IMR-90 (cell line): ENCODE measurements around the gene U2SURP. TPM values are rescaled to one million over a fixed set of nuclear protein-coding genes. Genes with fewer than 3 reads are reported as not detected.

Experiments used
- ATAC-seq: fragments of 200-7000 bp; cut with Tn5 transposase; 2 replicates; pipeline ENCODE4 v1.9.1; 2020; ENCODE audit warnings: low read depth, mild to moderate bottlenecking, moderate library complexity
- BruUV-seq: library from RNA; stranded (reverse); fragments of 400-500 nt; replicated peaks from 2 replicates; lab custom pipeline; 2021; lab: Mats Ljungman, UMichigan
- CTCF ChIA-PET: fragments of 300-600 bp; formaldehyde crosslinking; extraction: SDS; loops from one replicate; lab custom pipeline; 2021; ENCODE audit warnings: antibody characterized with exemption; lab: Yijun Ruan, JAX
- POLR2A ChIA-PET: fragments of 300-600 bp; sonication (Branson Sonifier 250); formaldehyde crosslinking; loops from one replicate; lab custom pipeline; 2022; ENCODE audit warnings: antibody characterized with exemption; ENCODE audit not compliant: unreplicated experiment; lab: Charles Lee
- DNase-seq: peaks from one replicate; pipeline ENCODE4 v3.0.0; 2013
- H2AFZ ChIP-seq: replicated peaks from 2 replicates; pipeline ENCODE3; 2013; ENCODE audit warnings: low read length, mild to moderate bottlenecking; ENCODE audit not compliant: poor library complexity
- H2AK5ac ChIP-seq: 2 replicates; pipeline ENCODE4 v1.6.1; 2013; ENCODE audit warnings: low read depth, low read length, inconsistent platforms
- H2AK9ac ChIP-seq: replicated peaks from 2 replicates; pipeline ENCODE3; 2013; ENCODE audit warnings: mild to moderate bottlenecking, low read depth, low read length, moderate library complexity; ENCODE audit not compliant: poor library complexity
- H2BK120ac ChIP-seq: 2 replicates; pipeline ENCODE4 v1.6.1; 2013; ENCODE audit warnings: low read depth, low read length, inconsistent platforms
- H2BK15ac ChIP-seq: 3 replicates; pipeline ENCODE4 v1.6.1; 2013; ENCODE audit warnings: low read depth, low read length, inconsistent platforms
- H2BK20ac ChIP-seq: 2 replicates; pipeline ENCODE4 v1.6.1; 2013; ENCODE audit warnings: low read depth, mild to moderate bottlenecking, inconsistent platforms, low read length, moderate library complexity
- H2BK5ac ChIP-seq: 2 replicates; pipeline ENCODE4 v1.6.1; 2013; ENCODE audit warnings: mild to moderate bottlenecking, low read depth, low read length, inconsistent platforms; ENCODE audit not compliant: poor library complexity, severe bottlenecking
- H3K14ac ChIP-seq: replicated peaks from 2 replicates; pipeline ENCODE4 v1.6.1; 2013; ENCODE audit warnings: low read depth, low read length, inconsistent platforms
- H3K18ac ChIP-seq: 2 replicates; pipeline ENCODE4 v1.6.1; 2013; ENCODE audit warnings: low read depth, low read length, control low read depth
- H3K23ac ChIP-seq: 2 replicates; pipeline ENCODE4 v1.6.1; 2013; ENCODE audit warnings: low read depth, low read length, inconsistent platforms
- H3K27ac ChIP-seq: 2 replicates; pipeline ENCODE4 v1.5.1; 2013; ENCODE audit warnings: mild to moderate bottlenecking, control low read depth, low read length; ENCODE audit not compliant: insufficient read depth
- H3K27me3 ChIP-seq: 2 replicates; pipeline ENCODE4 v1.6.1; 2013; ENCODE audit warnings: low read length; ENCODE audit not compliant: control insufficient read depth, insufficient read depth
- H3K36me3 ChIP-seq: 2 replicates; pipeline ENCODE4 v1.6.1; 2013; ENCODE audit warnings: low read length, mixed read lengths; ENCODE audit not compliant: control insufficient read depth, insufficient read depth
- H3K4ac ChIP-seq: 2 replicates; pipeline ENCODE4 v1.6.1; 2013; ENCODE audit warnings: low read depth, low read length, inconsistent platforms
- H3K4me1 ChIP-seq: 2 replicates; pipeline ENCODE4 v1.6.1; 2013; ENCODE audit warnings: low read length, mixed read lengths; ENCODE audit not compliant: control insufficient read depth, insufficient read depth
- H3K4me2 ChIP-seq: 2 replicates; pipeline ENCODE4 v1.6.1; 2013; ENCODE audit warnings: low read depth, mild to moderate bottlenecking, control low read depth, low read length, moderate library complexity
- H3K4me3 ChIP-seq: 2 replicates; pipeline ENCODE4 v1.5.1; 2013; ENCODE audit warnings: low read depth, mild to moderate bottlenecking, control low read depth, low read length, moderate library complexity; ENCODE audit not compliant: insufficient read depth
- H3K56ac ChIP-seq: 2 replicates; pipeline ENCODE4 v1.6.1; 2013; ENCODE audit warnings: low read length, inconsistent platforms; ENCODE audit not compliant: insufficient read depth; ENCODE audit errors: extremely low read depth
- H3K79me1 ChIP-seq, 2 experiments: 2 replicates each; pipeline ENCODE4 v1.6.1; 2013; ENCODE audit warnings: low read length in 2 of 2, inconsistent platforms in 1 of 2, low read depth in 1 of 2
- H3K9ac ChIP-seq: 2 replicates; pipeline ENCODE4 v1.6.1; 2013; ENCODE audit warnings: low read depth, low read length, control low read depth
- H3K9me1 ChIP-seq: 2 replicates; pipeline ENCODE4 v1.6.1; 2013; ENCODE audit warnings: low read length, inconsistent platforms; ENCODE audit not compliant: insufficient read depth
- H3K9me3 ChIP-seq: 2 replicates; pipeline ENCODE4 v1.6.1; 2013; ENCODE audit warnings: low read length; ENCODE audit not compliant: control insufficient read depth, insufficient read depth
- H4K20me1 ChIP-seq: 2 replicates; pipeline ENCODE4 v1.6.1; 2013; ENCODE audit warnings: low read length, inconsistent platforms; ENCODE audit not compliant: insufficient read depth
- H4K5ac ChIP-seq: 2 replicates; pipeline ENCODE4 v1.6.1; 2013; ENCODE audit warnings: mild to moderate bottlenecking, low read depth, low read length, control low read depth
- H4K8ac ChIP-seq, 2 experiments: 2 replicates each; pipeline ENCODE4 v1.6.1; 2013; ENCODE audit warnings: low read depth in 2 of 2, low read length in 2 of 2, control low read depth in 1 of 2, inconsistent platforms in 1 of 2
- H4K91ac ChIP-seq: 2 replicates; pipeline ENCODE4 v1.6.1; 2013; ENCODE audit warnings: low read depth, low read length, inconsistent platforms; ENCODE audit not compliant: insufficient read depth
- BHLHE40 ChIP-seq: fragments of 150-350 bp; IDR thresholded peaks from 2 replicates; pipeline ENCODE4 v1.6.1; 2016; ENCODE audit warnings: mild to moderate bottlenecking, low read depth, low read length
- ELK1 ChIP-seq: fragments of 150-350 bp; IDR thresholded peaks from 2 replicates; pipeline ENCODE4 v1.6.1; 2016; ENCODE audit warnings: low read depth, mild to moderate bottlenecking, low read length, moderate library complexity, borderline replicate concordance
- FOS ChIP-seq: fragments of 150-350 bp; IDR thresholded peaks from 2 replicates; pipeline ENCODE4 v1.6.1; 2016; ENCODE audit warnings: low read depth, low read length
- MAZ ChIP-seq: IDR thresholded peaks from 2 replicates; pipeline ENCODE4 v1.6.1; 2012; ENCODE audit warnings: low read depth, mild to moderate bottlenecking, low read length, improper control_type of control experiment, moderate library complexity, borderline replicate concordance
- NFE2L2 ChIP-seq: fragments of 150-350 bp; IDR thresholded peaks from 2 replicates; pipeline ENCODE4 v1.6.1; 2016; ENCODE audit warnings: low read depth, mild to moderate bottlenecking, low read length
- SMC3 ChIP-seq: fragments of 150-350 bp; IDR thresholded peaks from 2 replicates; pipeline ENCODE4 v1.6.1; 2016; ENCODE audit warnings: low read depth, mild to moderate bottlenecking, antibody characterized with exemption, low read length, moderate library complexity
- WGBS, 2 experiments: methylation state at CpG; one replicate each; pipeline versions ENCODE4 v1.1.5 to v1.1.7; 2013; ENCODE audit warnings: missing lambda C conversion rate in 2 of 2; ENCODE audit not compliant: insufficient read length in 1 of 2; ENCODE audit errors: extremely low coverage in 2 of 2; 5-methylcytosine and 5-hydroxymethylcytosine counted together
- dilution Hi-C: fragments of 300-500 bp; cut with HindIII; formaldehyde crosslinking; loops from one replicate; pipeline ENCODE4 v1.14.3; 2018; ENCODE audit warnings: low sequenced_read_pairs; ENCODE audit not compliant: unreplicated experiment
- in situ Hi-C: fragments of 300-500 bp; cut with MboI; formaldehyde crosslinking; loops from 3 replicates; pipeline ENCODE4 v1.14.3; 2019; ENCODE audit warnings: low sequenced_read_pairs, inconsistent platforms, mixed read lengths
- intact Hi-C: fragments of 100-400 bp; cut with micrococcal nuclease; formaldehyde crosslinking; loops from 2 replicates; pipeline ENCODE4 v1.10.0; 2022
- polyA plus RNA-seq, 3 experiments: library from polyadenylated mRNA; depleted of rRNA; stranded (reverse); fragments of >200 nt; gene quantifications; 2 replicates each; pipeline ENCODE4 v1.2.3, GENCODE V29; 2012; ENCODE audit warnings: low replicate concordance in 1 of 3
- total RNA-seq: library from RNA; depleted of rRNA; stranded (reverse); fragments of >200 nt; gene quantifications from 2 replicates; pipeline ENCODE4 v1.2.3, GENCODE V29; 2012
- TF ChIP-seq, protein P1 (sequence below): fragments of 150-350 bp; IDR thresholded peaks from 2 replicates; pipeline ENCODE4 v1.6.1; 2017; ENCODE audit warnings: mild to moderate bottlenecking, antibody characterized with exemption, low read length, low read depth
- TF ChIP-seq, protein P2 (sequence below): conservative IDR thresholded peaks from 2 replicates; pipeline ENCODE4 v1.5.1; 2012; ENCODE audit warnings: mild to moderate bottlenecking, low read depth, low read length, improper control_type of control experiment

The U2SURP gene
- total and polyA plus RNA-seq, 2 of the 4 experiments (the other 2 are of a cell fraction): 24.8 to 29.4 TPM

DNA sequence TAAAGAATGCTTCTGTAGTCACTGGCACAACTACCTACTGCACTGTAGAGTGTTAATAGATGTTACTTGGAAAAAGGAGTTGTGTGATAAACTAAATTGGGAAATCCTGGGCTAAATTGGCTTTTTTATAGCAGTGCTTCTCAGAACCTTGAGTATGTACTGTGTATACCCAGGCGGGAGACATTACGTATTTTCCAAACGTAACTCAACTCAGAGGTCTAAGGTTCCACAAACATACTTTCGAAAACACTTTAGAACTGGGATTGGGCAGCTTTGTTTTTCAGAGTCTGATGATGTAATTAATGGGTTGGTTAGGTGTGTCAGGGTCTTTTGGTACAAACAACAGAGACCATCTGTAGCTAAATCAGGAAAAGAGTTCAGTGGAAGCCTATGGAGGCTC lies 64.7 kb downstream of the U2SURP start:
- Histone ChIP-seq H2BK5ac (no peak overlapping the region), H4K20me1 (no peaks in the 10 kb centered on the region), H3K9me3 (no peaks in the 10 kb centered on the region), H2BK20ac (no peak overlapping the region), H3K56ac (no peak overlapping the region), H3K27ac (no peak overlapping the region), H2AFZ (no peak overlapping the region), H3K9me1 (no peaks in the 10 kb centered on the region), H4K91ac (no peak overlapping the region), H2BK120ac (no peak overlapping the region), H3K79me1 (no peaks in the 10 kb centered on the region), H2AK5ac (no peak overlapping the region), H3K36me3 (no peaks in the 10 kb centered on the region), H3K23ac (no peak overlapping the region), H4K5ac (no peak overlapping the region), H3K4me3 (no peak overlapping the region), H2AK9ac (no peak overlapping the region), H3K18ac (no peak overlapping the region), H3K4me1 (peaks cover 2% of the 10 kb centered on the region; the same call in 1 of the 2 replicates), H3K9ac (no peak overlapping the region), H2BK15ac (no peak overlapping the region), H3K4me2 (no peak overlapping the region), H3K4ac (no peak overlapping the region), H4K8ac (no peak overlapping the region), H3K14ac (no peak overlapping the region), H3K27me3 (no peaks in the 10 kb centered on the region)
- intact Hi-C loops (no loop called here), dilution Hi-C loops (no loop called here), in situ Hi-C loops (no loop called here)
- ChIA-PET CTCF (no interaction called here), POLR2A (no interaction called here)
- no CpG with 5 or more reads among the region's 4 CpGs for WGBS, 2 experiments
- ATAC-seq: no peak
- no peak for DNase-seq
- no TSS peak for BruUV-seq
- TF ChIP-seq FOS (no peak), ELK1 (no peak), BHLHE40 (no peak), NFE2L2 (no peak), SMC3 (no peak), MAZ (no peak)
- TF ChIP-seq, protein P1, sequence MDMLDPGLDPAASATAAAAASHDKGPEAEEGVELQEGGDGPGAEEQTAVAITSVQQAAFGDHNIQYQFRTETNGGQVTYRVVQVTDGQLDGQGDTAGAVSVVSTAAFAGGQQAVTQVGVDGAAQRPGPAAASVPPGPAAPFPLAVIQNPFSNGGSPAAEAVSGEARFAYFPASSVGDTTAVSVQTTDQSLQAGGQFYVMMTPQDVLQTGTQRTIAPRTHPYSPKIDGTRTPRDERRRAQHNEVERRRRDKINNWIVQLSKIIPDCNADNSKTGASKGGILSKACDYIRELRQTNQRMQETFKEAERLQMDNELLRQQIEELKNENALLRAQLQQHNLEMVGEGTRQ: no peak
- TF ChIP-seq, protein P2, sequence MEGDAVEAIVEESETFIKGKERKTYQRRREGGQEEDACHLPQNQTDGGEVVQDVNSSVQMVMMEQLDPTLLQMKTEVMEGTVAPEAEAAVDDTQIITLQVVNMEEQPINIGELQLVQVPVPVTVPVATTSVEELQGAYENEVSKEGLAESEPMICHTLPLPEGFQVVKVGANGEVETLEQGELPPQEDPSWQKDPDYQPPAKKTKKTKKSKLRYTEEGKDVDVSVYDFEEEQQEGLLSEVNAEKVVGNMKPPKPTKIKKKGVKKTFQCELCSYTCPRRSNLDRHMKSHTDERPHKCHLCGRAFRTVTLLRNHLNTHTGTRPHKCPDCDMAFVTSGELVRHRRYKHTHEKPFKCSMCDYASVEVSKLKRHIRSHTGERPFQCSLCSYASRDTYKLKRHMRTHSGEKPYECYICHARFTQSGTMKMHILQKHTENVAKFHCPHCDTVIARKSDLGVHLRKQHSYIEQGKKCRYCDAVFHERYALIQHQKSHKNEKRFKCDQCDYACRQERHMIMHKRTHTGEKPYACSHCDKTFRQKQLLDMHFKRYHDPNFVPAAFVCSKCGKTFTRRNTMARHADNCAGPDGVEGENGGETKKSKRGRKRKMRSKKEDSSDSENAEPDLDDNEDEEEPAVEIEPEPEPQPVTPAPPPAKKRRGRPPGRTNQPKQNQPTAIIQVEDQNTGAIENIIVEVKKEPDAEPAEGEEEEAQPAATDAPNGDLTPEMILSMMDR: no peak
